K562 (cell line): ENCODE measurements around the gene SRPK2. TPM values are rescaled to one million over a fixed set of nuclear protein-coding genes. Genes with fewer than 3 reads are reported as not detected.

Experiments
- ATAC-seq: fragments of 200-7000 bp; cut with Tn5 transposase; 3 replicates; pipeline ENCODE4 v1.9.1; 2020; ENCODE audit warnings: moderate library complexity
- BruUV-seq: library from RNA; stranded (reverse); fragments of 400-500 nt; replicated peaks from 2 replicates; lab custom pipeline; 2021; lab: Mats Ljungman, UMichigan
- CTCF ChIA-PET: fragments of 300-600 bp; formaldehyde crosslinking; extraction: SDS; loops from one replicate; lab custom pipeline; 2021; ENCODE audit warnings: low intra/inter-chr PET ratio; lab: Yijun Ruan, JAX
- POLR2A ChIA-PET: fragments of 300-600, 350-650 bp; sonication (Branson Sonifier 250); formaldehyde crosslinking; extraction: SDS; loops from one replicate; lab custom pipeline; 2021; ENCODE audit warnings: antibody characterized with exemption, inconsistent platforms; lab: Yijun Ruan, JAX
- DNase-seq, 4 experiments: peaks; one replicate each; pipeline versions ENCODE4 v3.0.0 to v3.0.0-alpha.2; 2011 to 2018; ENCODE audit warnings: low spot score in 3 of 4, mixed read lengths in 3 of 4; ENCODE audit errors: extremely low read depth in 1 of 4
- FAIRE-seq: peaks from 2 replicates; lab custom pipeline; 2011; peaks lifted over from hg19 to GRCh38; lab: Jason Lieb, UNC
- H2AFZ ChIP-seq: 2 replicates; pipeline ENCODE4 v1.6.0; 2011; ENCODE audit warnings: low read depth, low read length, control low read depth, inconsistent platforms
- H3K27ac ChIP-seq: fragments of 200-600 bp; 3 replicates; pipeline ENCODE4 v1.8.0; 2011; ENCODE audit warnings: low read depth, mild to moderate bottlenecking, control low read depth, inconsistent platforms, low read length, moderate library complexity, mixed read lengths; ENCODE audit errors: extremely low read depth
- H3K27me3 ChIP-seq, 2 experiments: fragments of 300-600 bp in 1 of 2; 2 replicates in 1 of 2; 3 replicates in 1 of 2; pipeline versions ENCODE4 v1.6.0 to v1.8.0; 2011; ENCODE audit warnings: inconsistent platforms in 2 of 2, low read length in 2 of 2, mild to moderate bottlenecking in 1 of 2, mixed read lengths in 1 of 2, moderate library complexity in 1 of 2; ENCODE audit not compliant: control insufficient read depth in 2 of 2, insufficient read depth in 2 of 2
- H3K36me3 ChIP-seq: fragments of 300-600 bp; 3 replicates; pipeline ENCODE4 v1.8.0; 2011; ENCODE audit warnings: mild to moderate bottlenecking, low read length, inconsistent platforms; ENCODE audit not compliant: control insufficient read depth, insufficient read depth
- H3K4me1 ChIP-seq, 2 experiments: fragments of 200-600 bp in 1 of 2; replicated peaks in 1 of 2; 2 replicates in 1 of 2; 3 replicates in 1 of 2; pipeline versions ENCODE4 v1.5.1 to v1.8.0; 2011; ENCODE audit warnings: inconsistent platforms in 2 of 2, low read length in 2 of 2, mild to moderate bottlenecking in 1 of 2, mixed read lengths in 1 of 2, moderate library complexity in 1 of 2; ENCODE audit not compliant: control insufficient read depth in 2 of 2, insufficient read depth in 2 of 2
- H3K4me2 ChIP-seq: 2 replicates; pipeline ENCODE4 v1.6.1; 2011; ENCODE audit warnings: low read length, control low read depth, inconsistent platforms, mixed read lengths; ENCODE audit not compliant: insufficient read depth
- H3K4me3 ChIP-seq: fragments of 200-600 bp; sonication (generic), shearing (Covaris generic); 2 replicates; pipeline ENCODE4 v1.5.1; 2016; ENCODE audit warnings: control low read depth, inconsistent platforms
- H3K79me2 ChIP-seq: fragments of 200-600 bp; 3 replicates; pipeline ENCODE4 v1.8.0; 2011; ENCODE audit warnings: low read length, inconsistent platforms; ENCODE audit not compliant: control insufficient read depth, insufficient read depth
- H3K9ac ChIP-seq, 2 experiments: 2 replicates each; pipeline versions ENCODE4 v1.6.0 to v1.6.1; 2011; ENCODE audit warnings: low read depth in 2 of 2, low read length in 2 of 2, control low read depth in 1 of 2, inconsistent platforms in 1 of 2, mild to moderate bottlenecking in 1 of 2, mixed read lengths in 1 of 2; ENCODE audit not compliant: insufficient read depth in 1 of 2
- H3K9me1 ChIP-seq: one replicate; pipeline ENCODE4 v1.6.0; 2011; ENCODE audit warnings: inconsistent platforms, mild to moderate bottlenecking, low read length, moderate library complexity; ENCODE audit not compliant: control insufficient read depth, insufficient read depth
- H3K9me3 ChIP-seq: replicated peaks from 2 replicates; pipeline ENCODE4 v1.5.1; 2011; ENCODE audit warnings: low read depth, low read length, inconsistent platforms; ENCODE audit not compliant: control insufficient read depth, insufficient read depth
- H4K20me1 ChIP-seq: replicated peaks from 2 replicates; pipeline ENCODE4 v1.6.1; 2011; ENCODE audit warnings: low read length, inconsistent platforms, mixed read lengths; ENCODE audit not compliant: control insufficient read depth, insufficient read depth
- BACH1 ChIP-seq: fragments of 200-800 bp; sonication (Bioruptor generic); IDR thresholded peaks from 2 replicates; pipeline ENCODE4 v1.6.1; 2016; ENCODE audit warnings: missing genetic modification characterization, missing compliant biosample characterization
- CCNT2 ChIP-seq: IDR thresholded peaks from 2 replicates; pipeline ENCODE4 v1.6.1; 2011; ENCODE audit warnings: borderline replicate concordance, low read depth, mild to moderate bottlenecking, moderate library complexity, mixed read lengths, low read length; ENCODE audit not compliant: insufficient read length; ENCODE audit errors: extremely low read depth
- FOXK1 ChIP-seq: sonication (generic); formaldehyde crosslinking; IDR thresholded peaks from 2 replicates; pipeline ENCODE4 v1.8.0; 2022; ENCODE audit warnings: missing genetic modification reagents, mild to moderate bottlenecking, borderline replicate concordance
- JUN ChIP-seq, 2 experiments: sonication (generic) in 1 of 2; formaldehyde crosslinking in 1 of 2; IDR thresholded peaks; 2 replicates each; pipeline versions ENCODE4 v1.6.1 to v1.8.0; 2012 to 2022; ENCODE audit warnings: borderline replicate concordance in 2 of 2, mild to moderate bottlenecking in 2 of 2, improper control_type of control experiment in 1 of 2, low read depth in 1 of 2, low read length in 1 of 2, missing genetic modification reagents in 1 of 2
- KLF10 ChIP-seq: fragments of 250-450 bp; sonication (Bioruptor Pico); IDR thresholded peaks from 2 replicates; pipeline ENCODE4 v1.6.1; 2021; ENCODE audit warnings: matching md5 sums
- KLF16 ChIP-seq: IDR thresholded peaks from 2 replicates; pipeline ENCODE4 v1.6.1; 2016; ENCODE audit warnings: antibody characterized with exemption
- NFIX ChIP-seq: fragments of 250-450 bp; sonication (Bioruptor Pico); IDR thresholded peaks from 2 replicates; pipeline ENCODE4 v1.4.0; 2020; ENCODE audit warnings: low read depth, mild to moderate bottlenecking, moderate library complexity
- PCBP1 ChIP-seq: fragments of 200-400 bp; formaldehyde crosslinking; IDR thresholded peaks from 2 replicates; pipeline ENCODE4 v1.6.1; 2018; ENCODE audit warnings: mild to moderate bottlenecking, low read depth, low read length; ENCODE audit not compliant: poor library complexity, severe bottlenecking
- POLR2AphosphoS2 ChIP-seq: IDR thresholded peaks from 2 replicates; pipeline ENCODE4 v1.6.1; 2012; ENCODE audit warnings: low read length, improper control_type of control experiment
- SAFB2 ChIP-seq: fragments of 200-400 bp; formaldehyde crosslinking; IDR thresholded peaks from 2 replicates; pipeline ENCODE4 v1.6.1; 2018; ENCODE audit warnings: borderline replicate concordance, low read length, low read depth, moderate library complexity; ENCODE audit not compliant: severe bottlenecking
- SMARCC2 ChIP-seq: fragments of 450-650 bp; IDR thresholded peaks from 2 replicates; pipeline ENCODE4 v1.6.1; 2017; ENCODE audit warnings: antibody characterized with exemption, moderate library complexity, mild to moderate bottlenecking, low read depth
- SP1 ChIP-seq: sonication (generic); formaldehyde crosslinking; IDR thresholded peaks from 2 replicates; pipeline ENCODE4 v1.8.1; 2022; ENCODE audit warnings: mild to moderate bottlenecking, missing genetic modification reagents
- ZNF444 ChIP-seq: fragments of 250-450 bp; sonication (Bioruptor Pico); IDR thresholded peaks from 2 replicates; pipeline ENCODE4 v1.4.0; 2020; ENCODE audit warnings: mild to moderate bottlenecking, moderate library complexity
- ZNF764 ChIP-seq: fragments of 250-450 bp; sonication (Bioruptor Pico); IDR thresholded peaks from 2 replicates; pipeline ENCODE4 v1.4.0; 2020; ENCODE audit warnings: low read depth, mild to moderate bottlenecking, moderate library complexity
- WGBS: fragments of 100-300 bp; shearing (Covaris generic); methylation state at CpG from one replicate; pipeline ENCODE4 v1.1.6; 2016; ENCODE audit warnings: low coverage, mixed read lengths; ENCODE audit not compliant: insufficient coverage; ENCODE audit errors: missing lambda C conversion rate; 5-methylcytosine and 5-hydroxymethylcytosine counted together
- in situ Hi-C: fragments of 300-500 bp; cut with MboI; formaldehyde crosslinking; loops from 4 replicates; pipeline ENCODE4 v1.15.0; 2018; ENCODE audit warnings: inconsistent platforms, mixed read lengths
- intact Hi-C: fragments of 100-400 bp; cut with micrococcal nuclease; formaldehyde crosslinking; loops from 2 replicates; pipeline ENCODE4 v1.14.2; 2022
- polyA plus RNA-seq, 8 experiments: library from polyadenylated mRNA; depleted of rRNA in 4 of 8; stranded (reverse) in 5 of 8; unstranded in 3 of 8; fragments of >200 nt; fragmentation: Nextera tagmentation in 2 of 8; fragmentation: Illumina TruSeq in 1 of 8; extraction: Ambion mirVana in 2 of 8; extraction: Trizol in 1 of 8; gene quantifications; 2 replicates each; pipeline versions ENCODE4 v1.2.1 to v1.2.3, GENCODE V29; 2011 to 2014; ENCODE audit warnings: inconsistent platforms in 1 of 8, missing spikeins in 1 of 8
- total RNA-seq, 7 experiments: library from RNA; depleted of rRNA in 6 of 7; stranded (reverse); fragments of >200 nt in 6 of 7; fragmentation: Illumina TruSeq in 2 of 7; extraction: Trizol in 2 of 7; gene quantifications; 2 replicates each; pipeline versions ENCODE4 v1.2.1 to v1.2.3, GENCODE V29; 2011 to 2021; ENCODE audit warnings: low replicate concordance in 1 of 7

The SRPK2 gene
- total and polyA plus RNA-seq, 9 of the 15 experiments (the other 6 are each of a cell fraction or from before 2014, with no cell fraction given): 21.5 to 44.7 (median 33.3) TPM

DNA sequence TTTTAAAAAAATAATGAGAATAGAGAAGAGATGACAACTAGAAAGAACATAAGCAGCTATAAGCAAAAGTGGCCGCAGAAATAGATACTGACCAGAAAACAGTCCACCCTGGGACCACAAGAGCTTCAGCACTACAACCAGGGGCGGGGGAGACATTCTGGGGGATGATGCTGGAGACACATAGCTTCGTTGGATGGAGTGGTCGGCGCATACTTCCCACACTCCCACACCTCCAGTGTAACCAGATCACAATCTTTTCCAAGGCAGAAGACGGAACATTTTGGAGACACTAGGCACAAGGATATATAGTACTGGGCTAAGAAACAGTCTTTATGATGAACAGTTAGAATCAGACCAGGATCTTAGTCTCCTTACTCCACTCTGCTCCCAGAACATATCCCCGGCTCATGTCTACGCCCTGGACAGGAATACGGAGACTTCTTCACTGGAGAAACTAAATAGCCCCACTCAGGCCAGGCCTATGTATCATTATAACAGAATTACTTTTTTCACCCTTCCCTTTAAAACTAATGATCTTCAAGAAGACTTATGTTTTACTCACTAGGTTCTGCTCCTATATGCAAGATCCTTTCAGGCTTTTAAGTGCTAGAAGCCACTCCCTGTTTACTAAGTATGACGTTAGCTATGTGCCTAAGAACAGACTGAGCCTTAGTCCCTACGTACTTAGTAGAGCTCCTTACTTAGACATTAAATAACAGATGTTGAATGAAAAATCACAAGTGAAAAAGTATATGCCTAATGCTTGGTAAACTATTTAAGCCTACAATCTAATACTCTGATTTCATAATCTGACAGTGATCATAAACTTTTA lies 169.6 kb downstream of the SRPK2 start:
- Histone ChIP-seq H3K9ac (no peak overlapping the region), H3K36me3 (no peaks in the 10 kb centered on the region), H4K20me1 (no peaks in the 10 kb centered on the region), H3K4me2 (no peak overlapping the region), H3K4me3 (no peak overlapping the region), H3K9me1 (no peaks in the 10 kb centered on the region), H3K27me3 (no peaks in the 10 kb centered on the region), H3K9me3 (no peaks in the 10 kb centered on the region), H2AFZ (no peak overlapping the region), H3K27ac (no peak overlapping the region), H3K4me1 (peaks cover 0 to 6% of the 10 kb centered on the region in 2 experiments; a peak in 2 of 5 replicates), H3K79me2 (peaks cover 24% of the 10 kb centered on the region; the same call in 2 of the 3 replicates)
- TF ChIP-seq KLF16 (no peak), SP1 (CRISPR knock-in tag) (no peak), ZNF764 (CRISPR knock-in tag) (no peak)
- 64% methylated on average over 11 of the region's 11 CpGs for WGBS
- intact Hi-C loops: no loop called here
- FAIRE-seq (no peak), DNase-seq (no peak), ATAC-seq (peak; percentile 69)
- POLR2A ChIA-PET: interaction anchor here (0.6 kb wide), 1 partner anchor 70 kb away, joined by 3 read pairs; no protein-coding TSS in a partner anchor
- no TSS peak for BruUV-seq
- CTCF ChIA-PET: no interaction called here
- in situ Hi-C loops: no loop called here

GRCh38 chr7:105218215-105218614 lies 170.5 kb downstream of the SRPK2 start:
- Histone ChIP-seq H3K4me1 (peaks cover 0 to 4% of the 10 kb centered on the region in 2 experiments; a peak in 2 of 5 replicates), H3K79me2 (peaks cover 21% of the 10 kb centered on the region; the same call in 2 of the 3 replicates), H3K9me1 (no peaks in the 10 kb centered on the region), H3K27ac (no peak overlapping the region), H3K9ac (no peak overlapping the region), H2AFZ (no peak overlapping the region), H3K36me3 (no peaks in the 10 kb centered on the region), H4K20me1 (no peaks in the 10 kb centered on the region), H3K9me3 (no peaks in the 10 kb centered on the region), H3K4me3 (no peak overlapping the region), H3K27me3 (no peaks in the 10 kb centered on the region), H3K4me2 (no peak overlapping the region)
- ATAC-seq (no peak), DNase-seq (no peak), FAIRE-seq (no peak)
- 51% methylated on average over 4 of the region's 4 CpGs for WGBS
- intact Hi-C loops (no loop called here), in situ Hi-C loops (no loop called here)
- ChIA-PET CTCF (no interaction called here), POLR2A (interaction anchor here (1.4 kb wide), 1 partner anchor 11 kb away, joined by 4 read pairs; no protein-coding TSS in a partner anchor)
- no TSS peak for BruUV-seq
- TF ChIP-seq FOXK1 (CRISPR knock-in tag): no peak
- no peak for TF ChIP-seq JUN (IDR thresholded peaks at IDR 0.05; ENCODE audit: borderline replicate concordance, low read depth, low read length)
- no peak for TF ChIP-seq JUN (CRISPR knock-in tag; IDR thresholded peaks at IDR 0.05; ENCODE audit: borderline replicate concordance)
- TF ChIP-seq SAFB2: no peak
- TF ChIP-seq SMARCC2: no peak
- TF ChIP-seq CCNT2: no peak
- no peak for TF ChIP-seq POLR2AphosphoS2
- TF ChIP-seq BACH1 (tag): no peak
- TF ChIP-seq ZNF444 (CRISPR knock-in tag): no peak
- no peak for TF ChIP-seq PCBP1
- no peak for TF ChIP-seq NFIX (CRISPR knock-in tag)
- no peak for TF ChIP-seq KLF10 (CRISPR knock-in tag)
